UCSD-AML1 (cell line): ENCODE results near the gene CD109.

Experiments
- DNase-seq: peaks from one replicate; lab custom pipeline; 2025; ENCODE audit not compliant: unreplicated experiment; lab: John Stamatoyannopoulos, UW

The CD109 gene

GRCh38 chr6:73854998-73855718 is 159.2 kb downstream of the CD109 start:
- no peak for DNase-seq

GRCh38 chr6:73857341-73857890 is 161.4 kb downstream of the CD109 start:
- no peak for DNase-seq

GRCh38 chr6:73858376-73858775 is 162.4 kb downstream of the CD109 start:
- DNase-seq, result no peak

- DNase-seq, result no peak
Measured at GRCh38 chr6:73860303-73860702, 164.3 kb downstream of the CD109 start.

GRCh38 chr6:73866305-73866704 is 170.3 kb downstream of the CD109 start:
- DNase-seq, result no peak

GRCh38 chr6:73867411-73867810 is 171.4 kb downstream of the CD109 start:
- no peak for DNase-seq

GRCh38 chr6:73870907-73871306 is 174.9 kb downstream of the CD109 start:
- no peak for DNase-seq

GRCh38 chr6:73873081-73873480 is 177.1 kb downstream of the CD109 start:
- no peak for DNase-seq
